NCI-H774 (cell line): ENCODE results near the gene LRMDA.
A peak's percentile ranks its signal among the peaks of the same experiment; 100 is the strongest.

ENCODE experiments used
- DNase-seq: peaks from one replicate; lab custom pipeline; 2025; lab: John Stamatoyannopoulos, UW

The LRMDA gene

DNA sequence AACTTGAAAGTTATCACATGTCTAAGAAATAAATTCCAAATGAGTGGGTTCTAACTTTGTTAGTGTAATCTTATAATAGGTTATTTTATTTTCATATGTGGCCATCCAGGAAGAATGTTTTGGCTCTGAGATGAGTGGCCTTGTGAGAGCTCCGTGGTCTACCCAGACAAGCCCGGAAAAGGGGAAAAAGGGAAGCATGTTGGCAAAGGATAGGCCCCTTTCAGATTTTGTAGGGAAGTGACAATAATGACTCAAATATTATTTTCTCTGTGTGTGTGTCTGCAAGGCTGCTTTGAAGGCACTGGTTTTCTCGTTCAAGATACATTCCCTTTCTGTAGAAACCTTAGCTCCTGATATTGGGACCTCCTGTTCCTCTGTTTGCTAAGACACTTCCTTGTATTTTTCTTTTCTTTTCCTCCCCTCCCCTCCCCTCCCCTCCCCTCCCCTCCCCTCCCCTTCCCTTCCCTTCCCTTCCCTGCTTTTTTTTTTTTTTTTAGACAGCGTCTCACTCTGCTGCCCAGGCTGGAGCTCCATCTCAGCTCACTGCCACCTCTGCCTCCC is 240.8 kb downstream of the LRMDA start:
- DNase-seq = no peak

DNA sequence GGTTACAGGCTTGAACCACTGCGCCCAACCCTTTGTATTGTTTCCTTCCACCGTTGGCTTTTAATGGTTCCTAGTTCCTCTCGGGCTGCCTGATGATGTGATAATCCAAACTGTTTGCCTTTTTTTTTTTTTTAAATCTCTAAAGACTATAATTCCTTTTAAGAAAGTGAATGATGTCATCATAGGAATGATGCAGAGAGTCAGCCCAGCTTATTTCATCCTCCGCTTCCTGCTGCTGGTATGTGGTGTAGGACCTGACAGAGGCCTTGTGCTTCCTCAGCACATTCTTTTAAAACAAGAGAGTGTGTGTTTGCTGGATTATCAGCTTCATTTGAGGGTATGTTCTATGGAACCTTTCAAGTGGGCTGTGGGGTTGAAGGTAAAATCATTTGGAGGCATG is 241.4 kb downstream of the LRMDA start:
- no peak for DNase-seq

DNA sequence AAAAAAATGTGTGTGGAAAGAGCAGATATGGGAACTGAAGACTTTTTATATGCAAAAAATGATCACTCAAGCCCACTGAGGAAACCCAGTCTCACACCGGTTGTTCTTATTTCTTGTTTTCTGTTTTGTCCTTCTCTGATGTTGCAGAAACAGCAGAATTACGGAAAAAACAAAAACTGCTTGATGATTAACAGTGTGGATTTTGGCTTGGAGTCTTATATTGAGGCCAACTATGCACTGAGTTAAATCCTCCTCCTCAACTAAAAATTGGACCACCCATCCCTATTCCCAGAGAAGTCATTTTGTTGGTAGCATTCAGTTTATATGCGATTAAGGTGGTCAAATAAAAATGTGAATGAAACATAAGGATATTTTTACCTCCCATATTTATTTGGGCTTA is 246.1 kb downstream of the LRMDA start:
- DNase-seq = no peak

DNA sequence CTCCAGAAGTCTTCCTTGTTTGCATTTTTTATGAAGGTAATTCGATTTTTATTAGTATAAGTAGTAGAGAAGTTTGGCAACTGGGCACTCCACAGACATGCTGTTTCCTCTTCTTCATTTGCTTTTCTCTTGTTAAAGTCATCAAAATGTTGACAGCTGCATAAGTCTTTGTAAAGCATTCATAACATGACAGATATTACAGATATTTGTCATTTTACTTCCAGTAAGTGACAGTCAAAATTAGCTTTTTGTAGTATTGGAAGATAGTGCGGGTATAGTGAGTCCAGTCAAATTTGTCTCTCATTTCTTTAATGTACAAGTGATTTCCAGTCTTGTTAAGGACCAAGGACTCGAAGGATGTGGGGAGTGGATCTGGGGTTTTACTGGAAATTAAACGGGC is 247.1 kb downstream of the LRMDA start:
- no peak for DNase-seq

DNA sequence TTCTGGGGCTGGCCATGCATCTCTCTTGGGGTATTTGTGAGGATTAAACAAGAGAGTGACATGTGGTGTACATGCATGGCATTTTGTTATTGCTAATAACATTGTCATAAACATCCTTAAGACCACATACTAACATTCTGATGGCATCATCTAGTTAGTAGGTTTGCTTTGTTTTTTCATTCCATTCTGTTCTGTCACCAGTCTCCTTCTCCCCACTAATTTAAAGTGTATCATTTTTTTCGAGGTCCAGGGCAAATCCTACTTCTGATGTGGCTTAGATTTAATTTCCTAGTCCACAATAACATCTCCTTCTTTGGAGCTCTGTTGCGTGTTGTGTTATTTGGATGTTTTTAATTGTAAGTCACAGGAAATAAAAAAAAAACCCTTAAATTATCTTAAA is 248.1 kb downstream of the LRMDA start:
- no peak for DNase-seq

DNA sequence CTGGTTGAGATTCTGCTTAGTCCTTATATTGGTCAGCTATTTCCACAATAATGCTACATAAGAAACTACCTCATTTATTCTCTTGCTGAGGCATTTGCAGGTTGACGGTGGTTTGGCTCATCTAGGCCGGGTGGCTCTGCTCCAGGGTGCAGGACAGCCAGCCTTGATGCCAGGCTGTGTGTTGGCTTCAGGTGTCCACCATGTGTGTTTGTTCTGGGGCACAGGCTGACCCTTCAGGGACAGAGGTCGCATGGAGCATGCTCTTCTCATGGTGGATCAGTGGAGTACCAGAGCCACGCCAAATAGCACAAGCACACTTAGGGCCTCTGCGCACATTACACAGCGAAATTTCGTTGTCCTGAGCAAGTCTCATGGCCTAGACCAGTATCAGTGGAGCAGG is 249.9 kb downstream of the LRMDA start:
- no peak for DNase-seq

DNA sequence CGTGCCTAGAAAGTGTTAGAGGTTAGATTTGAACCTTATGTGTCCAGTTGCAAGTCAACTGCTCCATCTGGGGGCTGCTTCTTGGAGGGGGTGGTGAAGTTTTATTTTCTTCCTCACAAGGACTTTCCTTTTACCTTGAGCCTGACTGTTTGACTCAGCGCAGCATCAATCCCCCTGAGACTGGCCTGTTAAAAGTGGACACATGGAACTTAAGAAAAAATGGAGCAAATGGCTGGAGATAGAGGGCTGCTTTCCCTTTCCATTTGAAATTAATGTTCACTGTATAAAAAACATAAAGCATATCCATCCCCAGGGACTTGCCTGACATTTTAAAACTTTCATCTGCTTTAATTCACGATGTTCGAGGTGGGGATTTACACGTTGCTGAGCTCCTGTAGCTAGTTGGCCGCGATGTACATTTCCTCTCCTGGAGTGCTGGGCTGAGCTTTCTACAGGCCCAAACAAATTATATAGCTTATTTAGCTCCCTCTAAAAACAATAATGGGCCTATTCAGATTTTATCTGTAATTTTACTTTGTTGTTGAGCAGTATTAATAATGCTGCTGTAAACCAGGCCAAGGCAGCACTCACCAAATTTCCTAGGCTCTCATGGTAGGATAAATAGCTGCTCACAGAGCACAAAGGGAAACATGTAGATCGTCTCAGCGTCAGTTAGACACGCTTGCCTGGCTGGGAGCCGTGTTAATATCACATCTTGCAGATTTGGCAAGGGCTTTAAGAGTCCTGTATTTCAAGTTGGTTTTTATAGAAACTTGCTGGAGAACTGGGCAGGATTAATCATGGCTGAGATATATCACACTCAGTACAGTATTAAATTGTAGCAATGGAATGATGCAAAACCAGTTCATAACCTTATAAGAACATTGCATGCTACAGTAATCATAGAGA is 251.5 kb downstream of the LRMDA start:
- DNase-seq = no peak

DNA sequence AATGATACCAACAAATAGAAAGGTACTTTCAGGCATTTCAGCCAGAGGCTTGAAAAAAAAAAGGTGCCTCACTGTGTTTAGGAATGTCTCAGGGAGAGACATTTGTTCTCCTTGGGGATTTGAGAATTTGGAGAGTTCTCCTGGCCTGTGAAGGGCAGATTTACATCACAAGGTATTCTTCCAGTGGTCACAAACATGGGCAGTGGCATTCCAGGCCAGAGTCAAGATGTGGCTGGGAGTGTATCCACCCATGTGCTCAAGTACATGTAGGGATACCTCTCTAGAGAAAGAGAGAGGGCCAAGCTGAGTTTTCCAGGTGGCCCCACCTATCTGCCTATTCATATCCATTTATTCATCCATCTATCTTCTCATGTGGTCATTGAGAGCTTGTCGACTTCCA is 253.8 kb downstream of the LRMDA start:
- DNase-seq = no peak

DNA sequence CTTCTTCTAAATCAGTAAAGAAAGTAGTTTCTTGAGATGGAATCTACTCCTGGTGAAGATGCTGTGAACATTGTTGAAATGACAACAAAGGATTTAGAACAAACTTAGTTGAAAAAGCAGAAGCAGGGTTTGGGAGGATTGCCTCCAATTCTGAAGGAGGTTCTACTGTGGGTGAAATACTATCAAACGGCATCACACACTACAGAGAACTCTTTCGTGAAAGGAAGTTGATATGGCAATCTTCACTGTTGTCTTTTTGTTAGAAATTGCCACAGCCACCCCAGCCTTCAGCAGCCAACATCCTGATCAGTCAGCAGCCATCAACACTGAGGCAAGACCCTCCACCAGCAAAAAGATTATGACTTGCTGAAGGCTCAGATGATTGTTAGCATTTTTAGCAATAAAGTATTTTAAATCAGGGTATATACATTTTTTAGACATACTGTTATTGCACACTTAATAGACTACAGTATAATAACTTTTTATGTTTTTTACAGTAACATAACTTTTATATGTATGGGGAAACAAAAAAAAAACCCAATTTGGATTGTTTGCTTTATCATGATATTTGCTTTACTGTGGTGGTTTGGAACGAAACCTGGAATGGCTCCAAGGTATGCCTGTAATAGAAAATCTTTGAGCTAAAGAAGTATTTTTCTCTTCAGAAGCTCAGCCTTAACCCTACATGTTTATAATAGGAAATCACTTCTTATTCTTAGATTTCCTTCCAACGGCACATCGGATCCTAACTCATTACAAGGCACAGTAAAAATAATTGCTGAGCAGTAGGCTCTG is 257.3 kb downstream of the LRMDA start:
- DNase-seq = no peak

DNA sequence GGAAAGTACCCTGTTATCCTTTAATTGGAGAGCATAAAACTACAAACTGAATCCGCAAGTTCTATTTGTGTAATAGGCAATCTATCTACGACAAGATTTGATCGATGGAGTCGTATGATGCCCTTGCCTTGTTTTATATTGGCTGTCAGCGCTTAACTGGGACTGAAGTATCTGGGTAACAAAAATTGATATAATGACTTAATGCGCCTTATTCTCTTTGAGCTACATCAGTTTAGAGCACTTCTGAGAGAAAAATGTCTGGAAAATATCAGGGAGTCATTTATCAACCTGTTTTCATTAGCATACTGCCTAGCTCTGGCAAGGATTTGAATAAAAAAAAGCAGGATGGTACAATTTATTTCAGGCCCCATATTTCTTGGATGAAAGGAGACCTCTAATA is 262.1 kb downstream of the LRMDA start:
- no peak for DNase-seq

DNA sequence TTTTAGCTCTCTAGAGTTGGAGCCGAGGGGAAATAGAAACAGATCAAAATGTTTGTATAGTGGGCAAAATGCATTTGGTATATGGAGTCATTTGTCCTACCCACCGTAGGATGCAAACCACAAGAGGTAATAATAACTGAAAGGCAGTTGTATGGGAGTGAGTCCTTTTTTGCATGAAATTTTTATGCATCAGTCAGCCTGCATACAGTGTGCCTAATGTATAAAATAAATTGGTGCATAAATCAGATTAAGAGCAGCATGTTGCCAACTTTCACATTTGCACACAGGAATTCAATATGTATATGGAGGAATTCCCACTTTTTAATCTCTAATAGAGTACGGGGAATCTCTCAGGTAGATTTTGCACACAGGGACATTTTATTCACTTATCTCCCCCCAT is 262.8 kb downstream of the LRMDA start:
- no peak for DNase-seq

DNA sequence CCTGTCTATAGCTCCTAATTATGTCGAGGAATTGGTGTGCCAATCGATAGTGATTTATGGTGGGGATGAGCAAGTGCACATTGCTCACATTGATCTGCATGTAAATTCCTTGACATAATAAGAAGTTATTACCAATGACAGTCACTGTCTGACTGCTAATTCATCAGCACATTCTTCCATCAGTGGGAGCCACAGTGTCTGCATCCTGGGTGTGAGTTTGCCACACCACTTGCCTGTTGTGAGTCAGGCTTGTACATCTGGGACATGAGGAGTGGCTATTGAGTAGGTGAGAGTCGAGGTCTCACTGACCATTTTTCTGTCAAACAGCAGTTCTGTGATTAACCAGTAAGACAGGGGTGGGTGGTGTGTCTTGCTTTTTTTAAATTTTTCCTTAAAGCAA is 263.4 kb downstream of the LRMDA start:
- DNase-seq = no peak

DNA sequence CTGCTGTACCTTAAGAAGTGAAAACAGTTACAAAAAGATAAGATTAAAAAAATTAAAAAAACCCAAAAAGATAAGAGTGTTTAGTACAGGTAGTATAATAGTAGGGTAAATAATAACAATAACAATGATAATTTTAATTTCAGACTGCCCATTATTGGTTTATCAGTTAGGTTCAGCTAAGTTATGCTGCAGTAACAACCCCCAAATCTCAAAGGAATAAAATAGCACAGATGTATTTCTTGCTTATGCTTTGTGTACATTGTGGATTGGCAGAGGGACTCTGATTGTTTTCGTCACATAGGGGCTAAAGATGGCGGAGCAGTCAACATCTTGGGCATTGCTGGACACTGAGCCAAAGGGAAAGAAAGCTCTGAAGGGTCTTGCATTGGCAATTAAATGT is 264.6 kb downstream of the LRMDA start:
- DNase-seq = no peak

DNA sequence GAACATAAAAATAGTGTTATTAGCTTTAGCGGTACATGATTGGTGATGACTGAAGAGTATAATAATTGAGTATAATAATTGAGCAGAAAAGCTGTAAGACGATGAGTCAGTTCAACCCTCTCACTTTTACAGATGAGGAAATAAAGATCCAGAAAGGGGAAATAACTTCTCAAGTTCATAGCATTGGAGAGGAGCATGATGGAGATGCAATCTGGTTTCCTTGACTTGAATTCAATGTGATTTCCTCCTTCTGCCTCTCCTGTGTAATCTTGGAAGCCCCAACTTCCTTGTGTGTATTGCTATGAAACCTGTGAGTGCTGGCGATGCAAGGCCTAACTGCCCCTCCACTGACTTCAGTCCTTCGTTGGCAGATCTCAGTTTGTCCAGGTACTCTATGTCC is 265.1 kb downstream of the LRMDA start:
- no peak for DNase-seq

DNA sequence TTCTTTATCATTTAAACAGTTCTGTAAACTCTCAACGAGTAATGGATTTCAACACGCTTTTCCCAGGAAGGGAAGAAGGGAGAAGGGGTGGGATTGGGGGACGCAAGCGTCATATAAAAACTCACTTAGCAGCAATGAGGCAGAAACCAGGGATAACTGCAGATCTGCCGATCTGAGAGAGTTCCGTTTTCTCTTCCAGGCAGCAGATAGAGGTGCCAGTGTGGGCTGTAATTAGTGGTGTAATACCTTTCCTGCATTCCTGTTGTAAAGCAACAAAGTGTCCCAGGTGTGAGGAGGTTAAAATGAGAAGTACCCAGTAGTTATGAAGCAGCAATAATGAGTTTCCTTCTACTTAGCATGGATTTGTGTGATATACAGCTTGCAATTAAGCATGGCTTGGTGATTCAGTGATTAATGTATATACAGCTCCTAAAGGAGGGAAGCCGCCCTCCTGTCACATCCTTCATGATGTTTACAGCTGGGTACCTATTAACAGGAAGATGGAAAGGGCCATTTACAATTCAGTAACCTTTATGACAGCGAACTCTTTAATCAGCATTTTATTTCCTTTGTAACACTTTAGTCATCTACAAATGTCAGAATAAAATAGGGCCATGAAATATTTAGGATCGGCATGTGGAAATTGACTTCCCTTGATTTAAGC is 271.9 kb downstream of the LRMDA start:
- DNase-seq = no peak

DNA sequence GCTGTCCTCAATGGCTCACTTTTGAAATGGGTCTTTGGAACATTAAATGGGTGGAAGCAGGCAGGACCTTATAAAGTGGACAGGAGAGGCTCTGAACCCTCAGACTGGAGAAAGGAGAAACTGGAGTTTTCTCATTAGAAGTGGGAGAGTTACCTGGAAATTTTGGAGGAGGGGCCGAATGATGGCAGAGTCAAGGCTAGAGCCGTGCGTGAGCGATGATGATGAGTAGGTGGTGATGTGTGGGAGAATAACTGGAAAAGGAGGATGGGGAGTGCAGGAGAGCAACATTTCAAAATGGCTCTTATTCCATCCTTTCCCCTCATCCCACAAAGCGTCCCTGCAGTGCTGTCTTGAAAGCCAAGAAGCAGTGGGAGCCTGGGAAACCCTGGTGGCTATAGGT is 274.0 kb downstream of the LRMDA start:
- DNase-seq = no peak

DNA sequence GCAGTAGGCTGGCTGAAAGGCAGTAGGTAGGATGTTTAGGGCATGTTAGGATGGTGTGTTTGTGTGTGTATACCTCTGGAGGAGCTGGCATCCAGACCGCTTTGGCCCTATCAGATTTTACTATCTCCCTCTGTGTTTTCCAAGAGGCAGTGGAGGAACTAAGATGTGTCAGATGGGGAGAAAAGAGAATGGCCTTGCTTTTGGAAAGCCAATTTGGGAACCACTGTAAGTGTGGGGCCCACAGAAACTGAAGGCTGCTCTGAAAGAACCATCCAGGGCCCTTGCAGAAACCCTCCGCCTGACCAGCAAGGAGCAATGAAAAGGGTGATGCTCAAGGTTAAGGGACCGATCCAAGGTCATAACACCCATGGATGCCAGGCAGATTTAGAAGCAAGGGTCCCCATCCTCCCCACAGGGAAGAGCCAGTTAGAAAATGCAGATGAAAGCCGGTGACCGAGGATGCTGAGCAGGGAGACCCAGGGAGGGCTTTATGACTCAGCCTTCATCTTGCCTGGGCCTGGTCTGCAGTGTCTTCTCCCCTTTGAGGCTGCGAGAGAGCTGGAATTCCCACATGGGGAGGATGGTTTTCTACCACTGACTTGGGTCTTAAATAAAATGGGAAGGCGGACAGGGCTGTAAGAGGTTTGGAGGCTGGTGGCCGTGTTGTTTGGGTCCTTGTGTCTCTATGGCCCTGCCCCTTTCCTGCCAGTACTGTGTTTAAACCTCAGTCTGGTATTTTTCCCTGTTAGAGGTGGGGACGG is 275.8 kb downstream of the LRMDA start:
- no peak for DNase-seq

DNA sequence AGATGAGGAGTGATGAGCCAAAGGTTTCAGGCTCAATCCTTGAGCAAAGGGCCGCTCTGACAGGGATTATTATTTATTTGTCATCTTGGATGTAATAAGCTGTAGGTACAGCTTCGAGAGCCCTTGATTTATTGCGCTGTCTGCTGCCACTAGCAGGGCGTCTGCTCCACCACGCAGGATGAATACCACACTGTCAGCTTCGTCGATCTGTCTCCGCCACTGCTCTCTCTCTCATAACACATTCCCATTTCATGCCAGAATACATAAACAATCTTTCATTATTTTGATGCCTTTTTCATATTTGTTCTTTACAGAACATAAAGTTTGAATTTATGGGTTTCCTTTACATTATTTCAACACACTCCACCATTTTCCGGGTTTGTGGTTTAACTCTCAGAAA is 276.6 kb downstream of the LRMDA start:
- peak; percentile 21 for DNase-seq

DNA sequence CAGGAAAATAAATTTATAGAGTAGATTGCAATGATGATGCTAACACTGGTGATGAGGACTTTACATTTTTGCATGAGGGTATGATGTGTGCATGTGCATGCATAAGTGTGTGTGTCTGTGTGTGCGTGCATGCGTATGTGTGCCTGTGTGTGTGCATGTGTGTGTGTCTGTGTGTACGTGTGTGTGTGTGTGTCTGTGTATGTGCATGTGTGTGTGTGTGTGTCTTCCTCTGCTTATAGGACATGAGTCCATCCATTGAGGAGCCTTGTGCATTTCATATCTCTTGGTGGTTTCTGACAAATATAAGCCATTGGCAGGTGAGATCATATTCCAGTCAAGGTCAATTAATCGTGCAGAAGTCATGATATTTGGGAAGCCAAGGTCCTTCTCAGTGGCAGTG is 277.8 kb downstream of the LRMDA start:
- no peak for DNase-seq

DNA sequence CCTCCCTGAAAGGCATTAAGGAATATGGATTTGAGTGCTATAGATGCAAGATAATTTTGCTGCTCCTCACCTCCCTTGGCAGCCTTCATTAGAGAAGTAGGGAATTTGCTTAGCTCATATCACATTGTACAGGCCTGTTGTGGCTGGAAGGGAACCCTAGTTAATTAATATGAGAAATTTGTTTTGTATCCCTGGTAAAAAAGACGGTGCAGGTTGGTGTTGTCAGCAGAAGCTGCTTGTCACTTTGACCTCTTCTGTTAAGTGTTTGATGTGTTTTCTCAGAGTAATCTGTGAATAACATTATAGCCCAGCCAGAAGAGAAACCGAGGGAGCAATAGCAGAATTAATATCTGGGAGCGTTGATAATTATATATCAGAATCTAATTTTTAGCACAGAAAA is 278.4 kb downstream of the LRMDA start:
- DNase-seq = no peak

DNA sequence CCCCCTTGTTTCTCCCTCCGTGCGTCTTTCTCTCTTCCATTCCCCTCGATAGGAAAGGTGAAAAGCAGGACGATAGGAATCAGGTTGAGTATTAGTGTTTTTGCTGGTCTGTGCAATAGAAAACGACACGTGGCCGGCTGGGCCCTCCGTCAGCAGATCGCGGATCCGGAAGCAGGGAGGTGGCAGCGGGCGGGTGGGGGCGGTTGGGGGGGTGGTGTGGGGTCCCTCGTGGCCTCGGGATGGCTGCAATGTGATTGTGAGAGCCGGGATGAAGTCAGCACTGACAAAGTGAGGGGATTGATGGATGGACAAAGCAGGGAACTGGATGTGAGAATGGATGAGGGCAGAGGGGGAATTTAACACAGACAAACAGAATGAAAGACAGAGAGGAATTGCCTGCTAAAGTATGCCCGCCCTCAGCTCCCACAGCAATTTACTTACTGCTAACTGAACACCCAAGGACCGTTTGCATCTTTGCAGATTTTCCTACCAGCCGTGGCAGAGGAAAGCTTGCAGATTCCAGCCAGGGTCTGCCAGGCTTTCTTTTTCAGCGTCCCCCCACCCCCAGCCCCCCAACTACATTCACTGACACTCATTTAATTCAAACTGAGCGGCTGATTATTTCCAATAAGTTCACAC is 280.9 kb downstream of the LRMDA start:
- DNase-seq = no peak
